ENCODE measurements around the gene MEIS2. TPM values are rescaled to one million over a fixed set of nuclear protein-coding genes. Genes with fewer than 3 reads are reported as not detected.

Gene MEIS2
- total and polyA plus RNA-seq, 2 donors (not counting 3 experiments of a cell fraction or from before 2014, with no cell fraction given) = 22.5 to 26.2 TPM

DNA sequence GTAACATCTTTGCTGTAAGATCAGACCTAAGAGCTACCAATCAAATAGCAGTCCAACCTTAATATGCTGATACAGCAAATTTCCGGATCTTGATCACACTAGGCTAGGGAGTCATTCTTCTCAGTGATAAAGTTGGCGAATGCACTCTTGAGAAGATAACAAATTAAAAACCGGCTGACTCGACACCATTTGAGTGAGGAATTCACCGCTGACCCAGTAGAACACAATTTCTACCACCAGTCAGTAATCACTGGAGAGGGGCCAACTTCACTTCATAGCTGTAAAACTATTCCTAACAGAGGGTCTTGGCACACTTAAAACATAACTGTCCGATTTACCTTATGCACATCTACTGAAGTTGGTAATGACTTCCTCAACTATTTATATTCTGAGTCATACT, 47.2 kb downstream of the MEIS2 start:
- dilution Hi-C loops (cut with MboI; ENCODE audit: extremely low pct_ligation_motif_present, low sequenced_read_pairs) (no loop called here), intact Hi-C loops (cut with micrococcal nuclease) (no loop called here)
- FAIRE-seq (no peak), DNase-seq (ENCODE audit: low read depth, low spot score) (no peak)
- no peaks in the 10 kb centered on the region for H4K20me1 ChIP-seq (replicated peaks; ENCODE audit: control insufficient read depth, extremely low read depth, insufficient read depth, low read length)
- BruUV-seq (replicated peaks) = no TSS peak
- CTCF ChIA-PET = no interaction called here
- no peaks in the 10 kb centered on the region for H3K9me1 ChIP-seq (replicated peaks; ENCODE audit: control insufficient read depth, extremely low read depth, insufficient read depth, low read length)
- no peaks in the 10 kb centered on the region for H3K9me3 ChIP-seq (replicated peaks; ENCODE audit: control insufficient read depth, insufficient read depth, low read length)
- H3K36me3 ChIP-seq (ENCODE audit: control insufficient read depth in 2 of 2, extremely low read depth in 1 of 2, insufficient read depth in 2 of 2, low read length in 2 of 2) = no peaks in the 10 kb centered on the region
- POLR2A ChIA-PET = no interaction called here
- no peak overlapping the region for H3K4me2 ChIP-seq (ENCODE audit: insufficient read depth, low read length)
- H3K27me3 ChIP-seq (ENCODE audit: control insufficient read depth in 2 of 2, insufficient read depth in 2 of 2, low read length in 2 of 2) = no peaks in the 10 kb centered on the region
- TF ChIP-seq MYC (IDR thresholded peaks at IDR 0.05; ENCODE audit: low read depth, low read length) (no peak), GATA2 (IDR thresholded peaks at IDR 0.05; ENCODE audit: insufficient read depth, insufficient read length, low read depth, low read length) (no peak), EZH2 (IDR thresholded peaks at IDR 0.05; ENCODE audit: borderline replicate concordance, low read depth, low read length, severe bottlenecking) (no peak), JUN (IDR thresholded peaks at IDR 0.05; ENCODE audit: borderline replicate concordance, insufficient read depth, insufficient read length, low read depth) (no peak), CTCF (IDR thresholded peaks at IDR 0.05; ENCODE audit: extremely low read depth in 1 of 2, insufficient read depth in 1 of 2, low read depth in 1 of 2, low read length in 2 of 2) (no peak), POLR2A (IDR thresholded peaks at IDR 0.05; ENCODE audit: low read depth, low read length) (no peak), FOS (IDR thresholded peaks at IDR 0.05; ENCODE audit: borderline replicate concordance, insufficient read depth, low read length) (no peak), POLR2AphosphoS5 (IDR thresholded peaks at IDR 0.05; ENCODE audit: insufficient read depth, low read depth, low read length) (no peak), MAX (IDR thresholded peaks at IDR 0.05; ENCODE audit: insufficient read depth, insufficient read length) (no peak)
- H3K4me1 ChIP-seq (ENCODE audit: control insufficient read depth, extremely low read depth, insufficient read depth, low read length) = peaks cover 3% of the 10 kb centered on the region
- no peak overlapping the region for H3K27ac ChIP-seq (ENCODE audit: insufficient read depth, low read depth, low read length)
- H3K9ac ChIP-seq (replicated peaks; ENCODE audit: extremely low read depth, insufficient read depth, low read length) = no peak overlapping the region
- no peaks in the 10 kb centered on the region for H3K79me2 ChIP-seq (ENCODE audit: control insufficient read depth, insufficient read depth, low read length)
- H3K4me3 ChIP-seq (replicated peaks in 1 of 3; ENCODE audit: insufficient read depth in 1 of 3, low read depth in 1 of 3, low read length in 3 of 3) = no peak overlapping the region
- H2AFZ ChIP-seq (ENCODE audit: low read depth, low read length) = no peak overlapping the region
